IPS-15b (cell line): ENCODE results near the gene SEMA4D.
"Not testable (repeated sequence)": the region's sequence is repeated elsewhere in the genome, so short reads cannot be mapped to it uniquely, and the experiment has no call there.

Source experiments
- H3K27me3 ChIP-seq: one replicate; pipeline ENCODE4 v1.6.1; 2013; ENCODE audit warnings: low read length; ENCODE audit not compliant: control insufficient read depth, insufficient read depth
- H3K36me3 ChIP-seq: one replicate; pipeline ENCODE4 v1.6.1; 2013; ENCODE audit warnings: low read length; ENCODE audit not compliant: control insufficient read depth, insufficient read depth
- H3K4me1 ChIP-seq: one replicate; pipeline ENCODE4 v1.6.1; 2013; ENCODE audit warnings: mild to moderate bottlenecking, low read length; ENCODE audit not compliant: control insufficient read depth, insufficient read depth
- H3K4me3 ChIP-seq: one replicate; pipeline ENCODE4 v1.5.1; 2013; ENCODE audit warnings: low read depth, low read length
- H3K9ac ChIP-seq: one replicate; pipeline ENCODE4 v1.6.1; 2013; ENCODE audit warnings: low read depth, mild to moderate bottlenecking, low read length
- H3K9me3 ChIP-seq: one replicate; pipeline ENCODE4 v1.6.1; 2013; ENCODE audit warnings: mild to moderate bottlenecking, low read length; ENCODE audit not compliant: control insufficient read depth, insufficient read depth

SEMA4D gene

GRCh38 chr9:89352874-89353649 lies 144.9 kb downstream of the SEMA4D start:
- H3K9me3 ChIP-seq = no peaks in the 10 kb centered on the region
- no peak overlapping the region for H3K4me3 ChIP-seq
- no peak overlapping the region for H3K9ac ChIP-seq
- H3K27me3 ChIP-seq = no peaks in the 10 kb centered on the region
- peaks cover 56% of the 10 kb centered on the region for H3K36me3 ChIP-seq
- H3K4me1 ChIP-seq = no peaks in the 10 kb centered on the region

GRCh38 chr9:89352451-89352850 lies 145.5 kb downstream of the SEMA4D start:
- H3K4me1 ChIP-seq = no peaks in the 10 kb centered on the region
- no peaks in the 10 kb centered on the region for H3K9me3 ChIP-seq
- no peak overlapping the region for H3K4me3 ChIP-seq
- peaks cover 52% of the 10 kb centered on the region for H3K36me3 ChIP-seq
- H3K9ac ChIP-seq = no peak overlapping the region
- no peaks in the 10 kb centered on the region for H3K27me3 ChIP-seq

GRCh38 chr9:89351584-89352300 lies 146.2 kb downstream of the SEMA4D start:
- peaks cover 51% of the 10 kb centered on the region for H3K36me3 ChIP-seq

GRCh38 chr9:89350988-89351557 lies 146.8 kb downstream of the SEMA4D start:
- Histone ChIP-seq H3K9ac (no peak overlapping the region), H3K9me3 (no peaks in the 10 kb centered on the region), H3K36me3 (peaks cover 57% of the 10 kb centered on the region), H3K4me3 (no peak overlapping the region), H3K27me3 (no peaks in the 10 kb centered on the region), H3K4me1 (no peaks in the 10 kb centered on the region)

More at GRCh38 chr9:89351584-89352300, 146.2 kb downstream of the SEMA4D start:
- Histone ChIP-seq H3K9me3 (no peaks in the 10 kb centered on the region), H3K27me3 (no peaks in the 10 kb centered on the region), H3K4me3 (no peak overlapping the region), H3K4me1 (no peaks in the 10 kb centered on the region), H3K9ac (no peak overlapping the region)

GRCh38 chr9:89349607-89350006 lies 148.3 kb downstream of the SEMA4D start:
- Histone ChIP-seq H3K4me1 (no peaks in the 10 kb centered on the region), H3K4me3 (no peak overlapping the region), H3K9ac (no peak overlapping the region), H3K9me3 (no peaks in the 10 kb centered on the region), H3K27me3 (no peaks in the 10 kb centered on the region), H3K36me3 (peaks cover 51% of the 10 kb centered on the region)

- Histone ChIP-seq H3K9me3 (no peaks in the 10 kb centered on the region), H3K4me1 (no peaks in the 10 kb centered on the region), H3K9ac (no peak overlapping the region), H3K27me3 (no peaks in the 10 kb centered on the region), H3K36me3 (peaks cover 41% of the 10 kb centered on the region), H3K4me3 (no peak overlapping the region)
These were observed 150.3 kb downstream of the SEMA4D start for GRCh38 chr9:89347651-89348050.

- H3K9ac ChIP-seq = no peak overlapping the region
- no peak overlapping the region for H3K4me3 ChIP-seq
- no peaks in the 10 kb centered on the region for H3K27me3 ChIP-seq
- peaks cover 44% of the 10 kb centered on the region for H3K36me3 ChIP-seq
- no peaks in the 10 kb centered on the region for H3K4me1 ChIP-seq
- no peaks in the 10 kb centered on the region for H3K9me3 ChIP-seq
These were observed 151.2 kb downstream of the SEMA4D start for GRCh38 chr9:89346696-89347095.

GRCh38 chr9:89345476-89345875 lies 152.4 kb downstream of the SEMA4D start:
- peaks cover 34% of the 10 kb centered on the region for H3K36me3 ChIP-seq
- no peak overlapping the region for H3K9ac ChIP-seq
- no peak overlapping the region for H3K4me3 ChIP-seq
- no peaks in the 10 kb centered on the region for H3K27me3 ChIP-seq
- H3K4me1 ChIP-seq = no peaks in the 10 kb centered on the region
- H3K9me3 ChIP-seq = no peaks in the 10 kb centered on the region

GRCh38 chr9:89343812-89344211 lies 154.1 kb downstream of the SEMA4D start:
- not testable (repeated sequence) for H3K9me3 ChIP-seq, H3K27me3 ChIP-seq, H3K9ac ChIP-seq, H3K4me1 ChIP-seq, H3K4me3 ChIP-seq
- peaks cover 28% of the 10 kb centered on the region for H3K36me3 ChIP-seq

- Histone ChIP-seq H3K9me3 (no peaks in the 10 kb centered on the region), H3K4me1 (no peaks in the 10 kb centered on the region), H3K27me3 (no peaks in the 10 kb centered on the region), H3K4me3 (no peak overlapping the region), H3K9ac (no peak overlapping the region), H3K36me3 (peaks cover 19% of the 10 kb centered on the region)
These were observed 155.0 kb downstream of the SEMA4D start for GRCh38 chr9:89342948-89343347.

- no peaks in the 10 kb centered on the region for H3K27me3 ChIP-seq
- H3K4me3 ChIP-seq = no peak overlapping the region
- peaks cover 19% of the 10 kb centered on the region for H3K36me3 ChIP-seq
- no peaks in the 10 kb centered on the region for H3K9me3 ChIP-seq
- H3K4me1 ChIP-seq = no peaks in the 10 kb centered on the region
- H3K9ac ChIP-seq = no peak overlapping the region
These were observed 155.7 kb downstream of the SEMA4D start for GRCh38 chr9:89342213-89342612.

GRCh38 chr9:89340332-89340731 lies 157.6 kb downstream of the SEMA4D start:
- H3K27me3 ChIP-seq = no peaks in the 10 kb centered on the region
- H3K4me1 ChIP-seq = no peaks in the 10 kb centered on the region
- peaks cover 10% of the 10 kb centered on the region for H3K36me3 ChIP-seq
- no peak overlapping the region for H3K4me3 ChIP-seq
- H3K9me3 ChIP-seq = no peaks in the 10 kb centered on the region
- no peak overlapping the region for H3K9ac ChIP-seq
